Measurements from ENCODE around the gene USP54.

GRCh38 chr10:73635781-73636180 lies 44.6 kb upstream of the USP54 start:
- no peak for TF ChIP-seq POLR2AphosphoS5 (IDR thresholded peaks at IDR 0.05)
- TF ChIP-seq, protein P1, sequence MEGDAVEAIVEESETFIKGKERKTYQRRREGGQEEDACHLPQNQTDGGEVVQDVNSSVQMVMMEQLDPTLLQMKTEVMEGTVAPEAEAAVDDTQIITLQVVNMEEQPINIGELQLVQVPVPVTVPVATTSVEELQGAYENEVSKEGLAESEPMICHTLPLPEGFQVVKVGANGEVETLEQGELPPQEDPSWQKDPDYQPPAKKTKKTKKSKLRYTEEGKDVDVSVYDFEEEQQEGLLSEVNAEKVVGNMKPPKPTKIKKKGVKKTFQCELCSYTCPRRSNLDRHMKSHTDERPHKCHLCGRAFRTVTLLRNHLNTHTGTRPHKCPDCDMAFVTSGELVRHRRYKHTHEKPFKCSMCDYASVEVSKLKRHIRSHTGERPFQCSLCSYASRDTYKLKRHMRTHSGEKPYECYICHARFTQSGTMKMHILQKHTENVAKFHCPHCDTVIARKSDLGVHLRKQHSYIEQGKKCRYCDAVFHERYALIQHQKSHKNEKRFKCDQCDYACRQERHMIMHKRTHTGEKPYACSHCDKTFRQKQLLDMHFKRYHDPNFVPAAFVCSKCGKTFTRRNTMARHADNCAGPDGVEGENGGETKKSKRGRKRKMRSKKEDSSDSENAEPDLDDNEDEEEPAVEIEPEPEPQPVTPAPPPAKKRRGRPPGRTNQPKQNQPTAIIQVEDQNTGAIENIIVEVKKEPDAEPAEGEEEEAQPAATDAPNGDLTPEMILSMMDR (IDR thresholded peaks at IDR 0.05) = no peak
